Activated CD8-positive, alpha-beta memory T cell treated with anti-CD3 and anti-CD28 coated beads for 24 hours (primary cell): ENCODE data around the gene LRRC37A2.
"Not testable (repeated sequence)": the region's sequence is repeated elsewhere in the genome, so short reads cannot be mapped to it uniquely, and the experiment has no call there.

Source experiments
- DNase-seq: peaks from one replicate; pipeline ENCODE4 v3.0.0-alpha.2; 2020

LRRC37A2 gene

DNA sequence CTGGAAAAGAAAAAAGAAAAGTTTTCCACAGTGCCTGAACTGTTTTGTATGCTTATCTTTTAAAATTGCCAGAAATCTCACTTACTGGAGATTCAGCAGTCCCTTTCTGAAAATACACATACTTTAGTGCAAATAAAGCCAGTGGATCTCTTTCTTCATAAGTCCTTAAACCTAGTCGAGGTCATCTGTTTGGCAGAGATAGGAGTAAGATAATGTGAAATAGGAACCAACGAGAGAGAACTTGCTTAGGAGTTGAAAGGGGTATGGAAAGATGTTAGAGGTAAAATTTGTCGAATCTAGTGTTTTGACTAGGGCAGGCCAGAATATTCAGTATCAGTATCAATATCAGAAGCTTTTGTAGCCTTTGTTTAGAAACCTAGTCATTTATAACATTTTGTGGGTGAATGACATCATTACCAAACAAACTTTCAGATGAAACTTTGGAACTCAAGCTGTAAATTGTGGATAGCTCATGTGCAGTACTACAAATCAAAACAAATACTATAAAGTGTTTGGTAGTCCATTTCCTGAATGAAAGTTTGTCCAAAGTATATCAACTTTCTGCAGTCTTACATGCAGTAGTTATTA is 86.2 kb downstream of the LRRC37A2 start:
- DNase-seq, result not testable (repeated sequence)

DNA sequence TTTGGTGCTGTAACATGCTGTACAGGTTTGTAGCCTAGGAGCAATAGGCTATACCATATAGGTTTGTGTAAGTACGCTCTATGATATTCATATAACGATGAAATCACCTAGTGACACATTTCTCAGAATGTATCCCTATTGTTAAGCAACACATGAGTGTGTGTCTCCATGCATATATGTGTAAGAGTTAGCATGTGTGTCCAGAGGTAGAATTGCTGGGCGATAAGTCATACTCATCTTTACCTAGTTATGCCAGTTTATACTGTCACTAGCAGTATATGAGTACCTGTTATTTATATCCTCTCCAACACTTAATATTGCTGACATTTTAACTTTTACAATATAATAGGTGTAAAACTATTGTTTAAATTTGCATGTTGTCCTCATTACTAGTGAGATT is 88.5 kb downstream of the LRRC37A2 start:
- DNase-seq, result not testable (repeated sequence)

DNA sequence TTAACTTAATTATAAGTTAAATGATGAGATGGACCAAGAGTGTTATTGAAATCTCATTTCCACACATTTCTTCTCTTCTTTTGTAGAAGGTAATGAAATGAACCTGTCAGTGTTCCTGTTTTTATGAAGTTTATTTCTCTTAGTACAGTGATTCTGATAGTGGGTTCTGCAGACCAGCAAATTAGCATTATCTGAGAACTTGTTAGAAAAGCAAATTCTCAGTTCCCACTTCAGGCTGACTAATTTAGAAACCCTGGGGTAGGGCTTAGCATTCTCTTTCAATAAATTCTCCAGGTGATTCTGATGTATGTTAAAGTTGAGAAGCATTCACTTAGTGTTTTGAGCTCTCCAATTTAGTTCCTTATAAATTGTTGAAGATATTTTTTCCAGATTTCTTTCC is 90.9 kb downstream of the LRRC37A2 start:
- DNase-seq, result not testable (repeated sequence)
